ENCODE results near the gene TMEM62. TPM values are rescaled to one million over a fixed set of nuclear protein-coding genes. Genes with fewer than 3 reads are reported as not detected.

Gene TMEM62
- total and polyA plus RNA-seq, 2 of the 8 experiments (the other 6 are each of a cell fraction or from before 2014, with no cell fraction given) = 2.0 to 4.0 TPM

- Histone ChIP-seq H3K4me2 (ENCODE audit: insufficient read depth in 1 of 2, low read depth in 2 of 2, low read length in 2 of 2) (no peak overlapping the region), H4K8ac (ENCODE audit: extremely low read depth, insufficient read depth, low read length) (no peak overlapping the region), H2BK120ac (replicated peaks; ENCODE audit: low read depth, low read length) (no peak overlapping the region), H3K27ac (ENCODE audit: low read depth, low read length) (no peak overlapping the region), H2AFZ (ENCODE audit: low read length) (no peak overlapping the region), H3K4me1 (replicated peaks in 1 of 4; ENCODE audit: control insufficient read depth in 3 of 4, insufficient read depth in 4 of 4, low read length in 3 of 4) (peaks cover 4 to 7% (median 5%) of the 10 kb centered on the region in 4 experiments; a peak in 5 of 7 replicates), H3K4me3 (ENCODE audit: extremely low read depth in 1 of 4, insufficient read depth in 2 of 4, low read depth in 3 of 4, low read length in 4 of 4) (no peak overlapping the region), H2BK15ac (ENCODE audit: low read length) (no peak overlapping the region), H3K9me3 (ENCODE audit: insufficient read depth in 2 of 2, low read depth in 1 of 2, low read length in 1 of 2) (no peaks in the 10 kb centered on the region), H3K79me1 (ENCODE audit: low read depth, low read length) (no peaks in the 10 kb centered on the region), H3K27me3 (replicated peaks in 1 of 4; ENCODE audit: control insufficient read depth in 3 of 4, extremely low read depth in 1 of 4, insufficient read depth in 3 of 4, low read length in 3 of 4) (no peaks in the 10 kb centered on the region), H2AK5ac (ENCODE audit: low read depth, low read length) (no peak overlapping the region), H4K5ac (ENCODE audit: insufficient read length, low read depth, low read length) (no peak overlapping the region), H3K56ac (replicated peaks; ENCODE audit: insufficient read length, low read depth, low read length) (no peak overlapping the region), H3K23ac (ENCODE audit: insufficient read length) (no peak overlapping the region), H3K14ac (ENCODE audit: insufficient read length) (no peak overlapping the region), H2BK12ac (ENCODE audit: low read depth, low read length) (no peak overlapping the region), H4K20me1 (replicated peaks in 1 of 2; ENCODE audit: control insufficient read depth in 1 of 2, insufficient read depth in 2 of 2, low read length in 2 of 2) (peaks cover 0 to 2% of the 10 kb centered on the region in 2 experiments), H3K23me2 (ENCODE audit: low read depth, low read length) (peaks cover 7% of the 10 kb centered on the region), H3K9ac (replicated peaks in 1 of 4; ENCODE audit: extremely low read depth in 1 of 4, low read depth in 3 of 4, low read length in 3 of 4) (no peak overlapping the region), H3K79me2 (ENCODE audit: control insufficient read depth in 1 of 2, insufficient read depth in 2 of 2, low read length in 2 of 2) (no peaks in the 10 kb centered on the region), H3K36me3 (ENCODE audit: control insufficient read depth in 2 of 4, insufficient read depth in 4 of 4, low read length in 3 of 4) (peaks cover 0 to 26% (median 4%) of the 10 kb centered on the region in 4 experiments; a peak in 5 of 8 replicates), H3K18ac (ENCODE audit: extremely low read depth, low read length) (no peak overlapping the region), H3K4ac (replicated peaks; ENCODE audit: insufficient read length, low read depth, low read length) (no peak overlapping the region), H4K91ac (replicated peaks; ENCODE audit: insufficient read length, low read length) (no peak overlapping the region), H2BK5ac (ENCODE audit: low read depth, low read length) (no peak overlapping the region), H2BK20ac (ENCODE audit: low read length) (no peak overlapping the region)
- FAIRE-seq (no peak), DNase-seq (ENCODE audit: low read depth in 1 of 2, low spot score in 2 of 2) (no peak)
- 80% methylated on average over 2 of the region's 2 CpGs; no CpG with 5 or more reads in 1 of the 2 experiments for WGBS, 2 experiments (ENCODE audit: extremely low coverage in 1 of 2, insufficient coverage in 1 of 2, insufficient read length in 1 of 2, insufficient replicate concordance in 2 of 2, low coverage in 1 of 2, low lambda C conversion rate in 2 of 2, missing lambda C conversion rate in 1 of 2)
- POLR2A ChIA-PET (ENCODE audit: partially characterized antibody) = no interaction called here
- CTCF ChIA-PET (ENCODE audit: partially characterized antibody) = interaction anchor here (0.9 to 2.1 kb wide), 4 partner anchors 15 to 97 kb away, joined by 4 to 18 read pairs (median 9); no protein-coding TSS in a partner anchor
- TF ChIP-seq SRF (IDR thresholded peaks at IDR 0.05; ENCODE audit: low read depth, low read length) (no peak), NANOG (IDR thresholded peaks at IDR 0.05; ENCODE audit: insufficient read depth, low read depth, low read length, poor library complexity, severe bottlenecking) (no peak), SP2 (IDR thresholded peaks at IDR 0.05; ENCODE audit: low read length) (no peak), CREB1 (IDR thresholded peaks at IDR 0.05) (no peak), NRF1 (IDR thresholded peaks at IDR 0.05; ENCODE audit: low read depth, low read length) (no peak), YY1 (IDR thresholded peaks at IDR 0.05; ENCODE audit: low read depth, low read length) (no peak), KDM1A (IDR thresholded peaks at IDR 0.05; ENCODE audit: borderline replicate concordance, low read length) (no peak), RXRA (IDR thresholded peaks at IDR 0.05; ENCODE audit: insufficient read depth, low read depth, low read length) (no peak), JUN (IDR thresholded peaks at IDR 0.05; ENCODE audit: low read depth, low read length) (no peak), BRCA1 (IDR thresholded peaks at IDR 0.05; ENCODE audit: low read depth, low read length) (no peak), TAF7 (optimal IDR thresholded peaks at IDR 0.05; ENCODE audit: borderline replicate concordance, low read depth, low read length) (no peak), JUND (IDR thresholded peaks at IDR 0.05; ENCODE audit: low read length) (no peak), KDM4A (IDR thresholded peaks at IDR 0.05; ENCODE audit: low read depth, low read length, severe bottlenecking) (no peak), EP300 (IDR thresholded peaks at IDR 0.05; ENCODE audit: borderline replicate concordance in 1 of 2, low read depth in 2 of 2, low read length in 2 of 2) (no peak)
- TF ChIP-seq, protein P1, sequence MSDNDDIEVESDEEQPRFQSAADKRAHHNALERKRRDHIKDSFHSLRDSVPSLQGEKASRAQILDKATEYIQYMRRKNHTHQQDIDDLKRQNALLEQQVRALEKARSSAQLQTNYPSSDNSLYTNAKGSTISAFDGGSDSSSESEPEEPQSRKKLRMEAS (IDR thresholded peaks at IDR 0.05) = no peak
These were observed 55.9 kb downstream of the TMEM62 start for GRCh38 chr15:43189296-43189695.
